GM21360 (cell line): Measurements from ENCODE around the gene OXSR1.
"Not testable (repeated sequence)": the region's sequence is repeated elsewhere in the genome, so short reads cannot be mapped to it uniquely, and the experiment has no call there.

Experiments used
- ATAC-seq: cut with Tn5 transposase; IDR thresholded peaks from one replicate; pipeline ENCODE4 v1.9.1; 2021; ENCODE audit warnings: mild to moderate bottlenecking, moderate library complexity; ENCODE audit not compliant: unreplicated experiment

OXSR1 gene

DNA sequence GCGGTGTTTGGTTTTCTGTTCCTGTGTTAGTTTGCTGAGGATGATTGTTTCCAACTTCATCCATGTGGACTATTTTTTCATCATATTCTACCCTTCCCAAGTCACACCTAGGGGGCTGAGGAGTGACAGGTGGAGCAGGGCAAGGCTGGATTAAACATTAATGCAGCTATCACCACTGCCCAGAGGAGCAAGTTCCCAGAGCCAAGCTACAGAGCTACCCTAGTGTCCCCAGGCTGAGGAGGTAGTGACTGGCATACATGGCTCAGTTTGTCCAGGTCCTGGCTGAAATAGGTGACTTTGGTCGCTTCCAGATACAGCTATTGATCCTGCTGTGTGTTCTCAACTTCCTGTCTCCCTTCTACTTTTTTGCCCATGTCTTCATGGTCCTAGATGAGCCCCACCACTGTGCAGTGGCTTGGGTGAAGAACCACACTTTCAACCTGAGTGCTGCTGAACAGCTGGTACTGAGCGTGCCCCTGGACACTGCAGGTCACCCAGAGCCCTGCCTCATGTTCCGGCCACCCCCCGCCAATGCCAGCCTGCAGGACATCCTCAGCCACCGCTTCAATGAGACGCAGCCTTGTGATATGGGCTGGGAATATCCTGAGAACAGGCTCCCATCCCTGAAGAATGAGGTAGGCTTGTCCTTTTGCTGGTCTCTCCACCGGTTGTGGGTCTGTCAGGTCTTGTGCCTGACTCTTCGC is 100.4 kb downstream of the OXSR1 start, which contains the start of gene SLC22A13:
Gene SLC22A13 (plus strand): TSS at position 209 of the 704 bp plus-strand sequence. CDS start 49 bp downstream, at position 258.
- ATAC-seq, result no peak

DNA sequence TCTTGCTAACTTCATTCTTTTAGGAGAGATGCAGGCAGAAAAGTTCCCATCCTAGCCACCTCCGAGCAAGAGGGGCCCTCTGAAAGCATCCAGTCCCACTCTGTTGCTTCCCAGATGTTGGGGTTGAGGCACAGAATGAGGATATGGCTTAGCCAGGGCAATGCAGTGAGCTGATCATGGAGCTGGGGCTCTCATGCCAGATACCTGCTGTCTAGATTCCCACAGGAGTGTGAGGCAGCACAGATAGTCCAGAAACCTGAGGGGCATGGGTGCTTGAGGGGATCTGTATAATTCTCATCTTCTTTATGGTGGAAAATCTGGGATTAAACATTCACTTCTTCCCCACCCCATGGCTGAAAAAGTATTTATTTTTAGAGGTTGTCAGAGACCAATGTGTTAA is 101.5 kb downstream of the OXSR1 start:
- no peak for ATAC-seq

DNA sequence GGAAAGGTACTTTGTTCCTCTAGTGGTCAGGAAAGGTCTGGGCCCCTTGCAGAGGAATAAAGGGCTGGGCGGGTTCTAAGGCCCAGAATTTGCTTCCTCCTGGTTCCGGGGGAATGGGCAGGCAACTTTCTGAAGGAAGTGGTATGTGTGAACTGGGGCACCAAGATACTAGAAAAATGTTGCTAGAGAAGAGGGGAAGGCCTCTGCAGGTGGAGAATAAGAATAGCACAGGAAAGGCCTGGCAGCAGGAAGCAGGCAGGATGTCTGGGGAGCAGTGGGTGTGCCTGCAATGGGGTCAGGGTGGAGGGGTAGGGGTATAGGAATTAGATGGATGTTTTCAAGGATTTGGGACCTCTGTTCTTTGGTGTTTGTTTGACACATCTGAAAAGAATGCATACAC is 102.3 kb downstream of the OXSR1 start:
- ATAC-seq, result no peak

DNA sequence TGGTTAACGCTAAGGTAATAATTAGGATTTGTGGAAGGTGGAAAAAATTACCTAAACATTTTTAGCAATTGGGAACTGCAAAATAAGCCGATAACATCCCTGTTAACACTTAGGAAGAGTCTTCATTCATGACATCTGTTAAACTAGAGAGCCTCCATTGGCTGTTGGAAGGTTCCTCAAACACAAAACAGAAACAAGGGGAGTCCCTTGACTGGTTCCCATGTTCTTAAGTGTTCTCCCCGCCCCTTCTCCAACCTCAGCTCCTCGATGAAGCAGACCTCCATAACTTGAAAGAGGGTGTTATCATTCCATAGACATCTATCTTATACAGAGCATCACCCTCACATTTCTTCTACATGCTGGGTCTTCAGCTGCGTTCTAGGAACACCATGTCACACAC is 102.8 kb downstream of the OXSR1 start:
- no peak for ATAC-seq

DNA sequence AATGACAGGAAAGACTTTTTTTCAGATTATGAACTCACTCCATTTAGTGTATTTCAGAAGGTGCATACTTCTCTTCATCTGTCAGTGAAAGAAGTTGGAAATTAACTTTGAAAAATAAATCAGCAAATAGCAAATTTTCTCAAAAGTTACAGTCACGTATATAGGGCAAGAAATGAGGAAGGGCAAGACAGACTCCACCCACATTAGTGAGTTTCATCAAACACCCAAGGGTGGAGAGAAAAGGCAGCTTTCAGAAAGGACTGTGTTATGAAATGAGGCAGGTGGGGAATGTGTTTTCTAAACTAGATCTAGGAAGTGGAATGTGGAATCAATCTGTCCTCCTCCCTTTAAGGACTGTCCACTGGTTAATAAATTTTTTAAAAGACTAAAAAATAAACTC is 103.2 kb downstream of the OXSR1 start:
- ATAC-seq, result no peak

DNA sequence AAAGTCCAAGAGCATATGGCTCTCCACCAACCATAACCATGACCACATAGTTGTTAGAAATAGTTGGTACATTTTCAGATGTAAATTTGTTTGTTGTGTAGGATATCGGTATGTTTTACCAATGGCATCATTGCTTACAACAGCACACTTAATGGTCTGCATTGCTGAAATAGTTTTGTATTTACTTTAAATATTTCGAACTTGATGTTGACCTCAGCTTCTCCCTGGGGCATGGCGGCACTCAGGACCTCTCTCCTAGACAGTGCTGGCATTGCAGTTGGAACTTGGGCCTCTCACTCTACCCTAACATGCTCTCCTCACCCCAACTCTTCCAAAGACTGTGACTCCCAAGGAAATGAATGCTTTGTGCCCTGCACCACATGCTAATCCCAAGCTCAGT is 105.3 kb downstream of the OXSR1 start:
- no peak for ATAC-seq

DNA sequence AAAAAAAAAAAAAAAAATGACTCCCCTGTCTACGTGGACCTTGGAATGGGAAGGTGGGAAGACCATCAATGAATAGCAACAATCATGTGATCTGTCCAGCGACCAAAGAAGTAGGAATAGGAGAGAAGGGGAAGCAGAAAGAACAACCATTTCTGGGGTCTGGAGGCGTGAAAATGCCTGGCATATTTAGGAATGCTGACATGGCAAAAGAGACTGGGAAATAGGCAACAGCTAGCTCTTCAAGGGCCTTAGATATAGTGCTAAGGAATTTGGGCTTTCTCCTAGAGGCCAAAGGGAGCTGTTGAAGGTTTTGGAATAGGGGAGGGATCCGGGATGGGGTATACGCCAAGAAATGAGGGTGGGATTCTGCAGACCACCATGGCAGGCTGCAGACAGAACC is 106.2 kb downstream of the OXSR1 start:
- ATAC-seq, result no peak

DNA sequence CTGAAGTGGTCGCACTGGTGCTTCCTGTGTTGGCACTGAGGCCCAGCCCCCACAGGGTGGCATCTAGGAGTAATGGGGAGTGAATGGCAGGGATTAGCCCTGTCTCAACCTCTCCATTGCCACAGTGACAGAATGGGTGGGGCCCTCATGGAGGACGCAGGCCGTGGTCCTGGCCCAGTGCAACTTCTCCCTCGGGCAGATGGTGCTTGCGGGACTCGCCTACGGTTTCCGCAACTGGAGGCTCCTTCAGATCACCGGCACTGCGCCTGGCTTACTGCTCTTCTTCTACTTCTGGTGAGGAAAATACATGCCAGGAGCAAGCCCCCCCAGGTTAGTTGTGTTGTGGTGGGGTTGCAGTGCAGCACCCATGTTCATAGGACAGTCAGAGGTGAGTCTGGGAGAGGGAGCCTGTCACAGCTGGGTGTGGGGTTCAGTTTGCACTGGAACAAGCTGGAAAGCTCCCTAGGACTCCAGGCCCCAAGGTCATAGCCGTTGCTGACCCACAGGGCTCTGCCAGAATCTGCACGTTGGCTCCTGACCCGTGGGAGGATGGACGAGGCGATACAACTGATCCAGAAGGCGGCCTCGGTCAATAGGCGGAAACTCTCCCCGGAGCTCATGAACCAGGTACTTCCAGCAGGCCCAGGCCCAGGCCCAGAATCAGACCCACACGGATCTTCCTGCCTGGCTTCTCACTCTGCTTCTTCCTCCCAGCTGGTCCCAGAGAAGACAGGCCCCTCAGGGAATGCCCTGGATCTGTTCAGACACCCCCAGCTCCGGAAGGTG is 109.7 kb downstream of the OXSR1 start:
- no peak for ATAC-seq

DNA sequence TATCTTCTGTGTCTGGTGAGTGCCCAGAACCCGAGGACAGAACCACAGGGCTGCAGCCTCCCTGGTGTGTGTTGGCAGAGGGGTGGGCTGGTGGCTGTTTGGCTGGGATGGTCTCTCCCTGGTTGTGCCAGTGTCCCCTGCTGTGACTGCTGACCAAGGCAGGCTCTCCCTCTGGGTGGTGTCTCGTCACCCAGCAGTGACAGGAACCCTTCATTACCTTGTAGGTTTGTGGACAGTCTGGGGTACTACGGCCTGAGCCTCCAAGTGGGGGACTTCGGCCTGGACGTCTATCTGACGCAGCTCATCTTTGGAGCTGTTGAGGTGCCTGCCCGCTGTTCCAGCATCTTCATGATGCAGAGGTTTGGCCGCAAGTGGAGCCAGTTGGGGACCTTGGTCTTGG is 110.3 kb downstream of the OXSR1 start:
- ATAC-seq, result no peak

DNA sequence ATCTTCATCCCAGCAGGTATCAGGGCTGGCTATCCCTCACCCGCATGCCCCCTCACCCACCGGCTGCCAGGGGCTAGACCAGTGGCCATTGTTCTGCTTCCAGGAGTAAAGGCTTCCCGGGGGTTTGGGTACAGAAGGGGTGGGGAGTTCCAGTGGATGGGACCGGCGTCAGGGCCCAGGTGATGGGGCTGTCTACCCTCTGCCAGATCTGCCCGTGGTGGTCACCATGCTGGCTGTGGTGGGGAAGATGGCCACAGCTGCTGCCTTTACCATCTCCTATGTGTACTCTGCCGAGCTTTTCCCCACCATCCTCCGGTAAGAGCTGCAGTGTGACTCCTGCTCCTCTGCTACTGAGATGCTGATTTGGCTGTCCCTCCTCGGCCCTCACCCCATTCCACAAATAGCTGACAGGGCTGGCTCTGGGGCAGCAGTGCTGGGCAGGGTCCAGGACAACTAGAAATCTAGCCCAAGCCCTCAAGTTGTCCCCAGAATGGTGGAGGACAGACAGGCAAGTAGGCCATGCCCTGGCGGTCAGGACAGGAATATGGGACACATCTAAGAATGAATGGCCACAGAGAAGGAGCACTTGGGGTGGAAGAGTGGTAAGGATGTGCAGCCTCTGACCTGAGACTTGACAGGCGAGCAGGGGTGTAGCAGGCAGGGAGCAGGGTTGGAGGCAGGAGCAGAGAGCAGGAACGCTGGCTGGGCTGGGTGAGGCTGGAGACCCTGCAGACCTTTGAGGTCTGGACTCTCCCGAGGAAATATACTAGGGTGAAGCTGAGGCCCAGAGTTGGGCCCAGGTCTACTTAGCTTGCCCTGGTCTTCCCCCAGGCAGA is 111.0 kb downstream of the OXSR1 start:
- ATAC-seq, result no peak

DNA sequence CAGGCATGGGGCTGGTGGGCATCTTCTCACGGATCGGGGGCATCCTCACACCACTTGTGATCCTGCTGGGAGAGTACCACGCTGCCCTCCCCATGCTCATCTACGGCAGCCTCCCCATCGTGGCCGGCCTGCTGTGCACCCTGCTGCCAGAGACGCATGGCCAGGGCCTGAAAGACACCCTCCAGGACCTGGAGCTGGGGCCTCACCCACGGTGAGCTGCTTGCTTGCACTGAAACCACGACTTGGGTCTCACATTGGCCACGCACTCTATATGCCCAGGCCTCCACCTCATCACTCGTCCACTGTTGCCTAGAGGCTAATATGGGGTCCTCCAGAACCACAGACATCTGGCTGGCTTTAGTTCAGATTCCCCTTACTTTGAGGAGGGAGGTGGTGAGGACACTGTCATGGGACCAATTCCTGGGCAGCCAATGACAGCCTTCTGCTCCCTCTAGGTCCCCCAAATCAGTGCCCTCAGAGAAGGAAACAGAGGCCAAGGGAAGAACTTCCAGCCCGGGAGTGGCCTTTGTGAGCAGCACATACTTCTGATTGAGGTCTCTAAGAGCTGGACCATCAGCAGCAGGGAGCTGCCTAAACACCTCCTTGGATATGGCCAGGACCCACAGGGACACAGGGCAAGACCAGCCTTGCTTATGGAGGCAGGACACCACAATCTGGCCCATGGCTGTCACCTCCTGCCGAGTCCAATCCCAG is 111.7 kb downstream of the OXSR1 start:
- ATAC-seq, result no peak

DNA sequence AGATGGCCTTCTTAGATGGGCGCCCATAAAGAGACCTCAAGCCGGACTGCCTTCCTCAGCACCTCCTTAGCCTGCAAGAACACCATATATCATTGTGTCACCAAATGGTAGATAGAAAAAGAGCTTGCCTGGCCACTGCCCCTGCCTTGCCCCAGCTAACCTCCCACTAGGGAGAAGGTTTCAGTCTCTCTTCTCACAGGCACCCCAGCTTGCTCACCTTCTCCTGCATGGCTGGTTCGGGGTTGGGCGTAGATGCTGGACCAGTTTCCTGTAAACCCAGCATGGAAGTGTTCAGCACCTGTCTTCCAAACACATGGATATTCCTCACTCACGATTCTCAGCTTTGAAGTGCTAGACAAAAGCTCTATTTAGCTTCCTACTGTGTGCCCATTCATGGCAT is 113.5 kb downstream of the OXSR1 start:
- ATAC-seq, result no peak

DNA sequence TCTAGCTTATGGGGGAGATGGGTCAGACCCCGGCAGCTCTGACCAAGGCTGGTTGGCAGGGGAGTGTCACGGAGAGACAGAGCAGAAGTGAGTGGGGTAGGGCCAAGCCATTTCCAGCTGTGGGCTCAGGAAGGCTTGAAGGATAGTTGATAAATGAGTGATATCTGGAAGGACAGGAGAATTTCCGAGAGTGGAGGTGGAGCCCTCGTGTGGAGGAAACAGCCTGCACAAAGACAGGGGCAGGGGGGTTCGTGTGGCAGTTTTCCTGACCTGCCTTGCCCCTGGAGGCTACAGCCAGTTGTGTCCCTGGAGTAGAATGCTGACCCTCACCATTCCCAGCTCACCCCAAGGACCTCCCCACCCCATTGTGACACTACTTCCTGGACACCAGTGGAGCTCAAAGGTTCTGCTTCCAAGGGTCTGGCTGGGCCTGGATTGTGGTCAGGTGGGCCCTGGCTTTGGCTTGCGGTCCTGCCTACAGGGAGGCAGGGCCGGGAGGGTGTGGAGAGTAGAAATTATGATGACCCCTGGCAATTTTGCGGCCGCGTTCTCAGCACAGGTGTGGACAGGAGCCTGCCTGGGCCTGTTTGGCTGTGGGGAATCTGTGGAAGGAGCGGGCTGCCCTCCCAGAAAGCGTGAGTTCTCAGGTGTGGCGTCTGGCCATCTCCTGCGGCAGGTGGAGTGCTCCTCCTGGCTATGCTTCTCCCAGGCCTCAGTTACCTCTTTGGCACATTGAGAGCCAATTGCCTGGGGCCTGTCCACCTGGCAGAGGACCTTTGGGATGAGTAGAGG is 116.8 kb downstream of the OXSR1 start, which contains the start of gene SLC22A14:
Gene SLC22A14 (plus strand): TSS at position 400 of the 792 bp plus-strand sequence. CDS start 23,733 bp downstream, outside the sequence.
- no peak for ATAC-seq

DNA sequence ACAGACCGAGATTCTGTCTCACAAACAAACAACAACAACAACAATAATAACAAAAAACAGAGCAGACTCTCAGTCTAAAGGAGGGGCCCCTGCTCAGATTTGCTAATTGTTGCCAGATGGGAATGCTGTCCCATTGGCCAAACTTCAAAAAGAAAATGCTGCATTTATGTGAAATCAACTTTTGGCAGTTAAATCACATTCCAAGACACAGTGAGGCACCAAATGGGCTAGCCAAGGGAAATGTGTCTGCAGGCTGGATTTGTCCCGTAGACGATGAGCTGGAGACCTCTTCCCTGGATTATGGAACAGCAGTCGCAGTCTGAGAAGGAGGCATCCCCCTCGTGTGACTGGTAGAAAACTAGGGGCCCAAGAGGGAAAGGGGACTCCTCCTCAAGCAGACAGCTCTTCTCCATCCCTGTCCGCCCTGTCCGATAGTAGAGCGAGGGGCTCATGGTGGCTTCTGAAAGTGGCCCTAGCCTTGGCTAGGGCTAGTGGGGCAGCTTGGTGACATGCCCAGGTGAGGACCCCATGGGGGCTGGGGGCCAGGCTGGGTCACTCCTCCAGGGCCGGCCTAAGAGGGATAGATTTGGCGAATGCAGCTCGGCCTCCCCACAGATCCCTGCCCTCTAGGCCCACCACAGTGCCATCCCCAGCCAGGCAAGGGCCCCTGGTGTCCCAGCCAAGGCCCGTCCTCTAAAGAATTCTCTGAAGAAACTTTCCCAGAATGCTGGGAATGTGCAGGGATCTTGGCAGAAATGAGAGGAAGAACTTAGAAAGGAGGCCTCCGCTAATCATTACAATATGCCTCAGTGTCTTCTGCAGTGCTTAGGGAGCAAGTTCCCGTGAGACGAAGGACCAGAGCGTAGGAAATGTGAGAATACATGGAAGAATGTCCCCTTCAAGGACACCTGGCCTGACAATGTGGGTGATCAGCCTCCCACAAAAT is 118.7 kb downstream of the OXSR1 start:
- no peak for ATAC-seq

DNA sequence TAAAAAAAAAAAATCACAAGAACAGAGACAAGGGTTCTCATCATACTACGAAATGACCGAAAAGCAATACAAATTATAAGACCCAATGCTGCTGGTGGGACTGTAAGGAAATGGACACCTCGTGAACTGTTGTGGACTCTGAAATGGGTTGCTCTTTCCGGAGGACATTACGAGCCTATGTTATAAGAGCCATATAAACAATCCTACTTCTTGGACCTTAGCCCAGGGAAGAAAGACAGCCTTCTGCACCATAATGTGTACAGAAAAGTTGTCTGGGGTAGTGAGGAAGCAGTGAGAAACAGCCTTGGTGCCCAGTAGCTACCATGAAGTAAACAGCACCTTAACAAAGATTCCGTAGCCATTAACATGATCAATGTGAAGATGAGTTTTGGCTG is 119.4 kb downstream of the OXSR1 start:
- no peak for ATAC-seq

DNA sequence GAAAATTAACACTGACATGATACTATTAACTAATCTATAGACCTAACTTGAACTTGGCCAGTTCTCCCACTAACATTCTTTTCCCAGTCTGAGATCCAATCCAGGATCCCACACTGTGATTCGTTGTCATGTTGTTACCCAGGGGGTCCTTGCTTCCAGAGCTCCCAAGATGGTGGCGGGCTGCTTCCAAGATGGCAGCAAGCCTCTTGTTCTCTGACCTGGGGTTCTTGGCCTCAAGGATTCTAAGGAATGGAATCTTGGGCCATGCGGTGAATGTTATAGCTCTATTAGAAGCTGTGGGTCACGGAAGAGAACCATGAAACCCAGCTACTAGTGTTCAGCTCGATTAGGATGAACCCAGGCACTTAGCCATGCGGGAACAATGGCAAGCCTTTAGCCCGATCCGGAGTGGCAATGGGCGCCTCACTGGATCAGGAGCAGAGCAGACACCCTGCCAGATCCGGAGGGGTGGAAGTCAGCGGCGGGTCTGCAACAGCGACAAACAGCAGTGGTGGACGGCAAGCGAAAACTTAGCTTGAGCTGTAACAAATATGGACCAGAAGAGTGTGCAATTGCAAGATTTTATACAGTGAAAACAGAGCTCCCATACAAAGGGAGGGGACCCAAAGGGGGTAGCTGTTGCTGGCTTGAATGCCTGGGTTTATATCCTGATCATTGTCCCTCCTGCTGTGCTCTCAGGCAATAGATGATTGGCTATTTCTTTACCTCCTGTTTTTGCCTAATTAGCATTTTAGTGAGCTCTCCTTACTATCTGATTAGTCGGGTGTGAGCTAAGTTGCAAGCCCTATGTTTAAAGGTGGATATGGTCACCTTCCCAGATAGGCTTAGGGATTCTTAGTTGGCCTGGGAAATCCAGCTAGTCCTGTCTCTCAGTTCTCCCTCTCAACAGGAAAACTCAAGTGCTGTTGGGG is 124.2 kb downstream of the OXSR1 start:
- not testable (repeated sequence) for ATAC-seq

DNA sequence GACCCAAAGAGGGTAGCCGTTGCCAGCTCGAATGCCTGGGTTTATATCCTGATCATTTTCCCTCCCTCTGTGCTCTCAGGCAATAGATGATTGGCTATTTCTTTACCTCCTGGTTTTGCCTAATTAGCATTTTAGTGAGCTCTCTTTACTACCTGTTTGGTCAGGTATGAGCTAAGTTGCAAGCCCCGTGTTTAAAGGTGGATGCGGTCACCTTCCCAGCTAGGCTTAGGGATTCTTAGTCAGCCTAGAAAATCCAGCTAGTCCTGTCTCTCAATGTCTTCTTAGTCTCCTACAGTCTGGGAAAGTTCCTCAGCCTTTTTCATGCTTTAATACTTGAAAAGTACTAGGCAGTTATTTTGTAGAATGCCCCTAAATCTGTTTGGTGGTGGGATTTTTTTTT is 131.7 kb downstream of the OXSR1 start:
- not testable (repeated sequence) for ATAC-seq

DNA sequence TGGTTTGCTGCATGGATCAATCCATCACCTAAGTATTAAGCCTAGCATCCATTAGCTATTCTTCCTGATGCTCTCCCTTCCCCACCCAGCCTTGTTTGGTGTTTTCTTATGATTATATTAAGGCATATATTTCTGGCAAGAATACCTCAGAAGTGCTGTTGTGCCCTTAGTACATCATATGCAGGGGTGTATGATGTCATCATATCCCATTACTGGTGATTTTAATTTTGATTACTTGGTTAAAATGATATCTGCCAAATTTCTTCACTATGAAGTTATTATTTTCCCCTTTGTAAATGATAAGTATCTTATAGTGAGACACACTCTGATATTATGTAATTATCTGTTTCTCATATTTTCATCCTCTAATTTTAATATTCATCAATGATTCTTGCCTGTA is 132.2 kb downstream of the OXSR1 start:
- ATAC-seq, result no peak
